Caco-2 (cell line): ENCODE data around the gene GLT8D1. TPM values are rescaled to one million over a fixed set of nuclear protein-coding genes. Genes with fewer than 3 reads are reported as not detected.

Experiments
- BruUV-seq: library from RNA; stranded (reverse); fragments of 400-500 nt; replicated peaks from 2 replicates; lab custom pipeline; 2021; lab: Mats Ljungman, UMichigan
- CTCF ChIA-PET: fragments of 300-600 bp; sonication (Branson Sonifier 250); formaldehyde crosslinking; loops from one replicate; lab custom pipeline; 2022; ENCODE audit warnings: antibody characterized with exemption; lab: Charles Lee
- POLR2A ChIA-PET: fragments of 300-600 bp; sonication (Branson Sonifier 250); formaldehyde crosslinking; loops from one replicate; lab custom pipeline; 2022; ENCODE audit warnings: antibody characterized with exemption; lab: Charles Lee
- DNase-seq, 2 experiments: peaks; one replicate each; pipeline versions ENCODE4 v3.0.0 to v3.0.0-alpha.2; 2020 to 2022
- H3K27me3 ChIP-seq: replicated peaks from 2 replicates; pipeline ENCODE4 v1.6.0; 2011; ENCODE audit warnings: low read length; ENCODE audit not compliant: control insufficient read depth, insufficient read depth
- H3K36me3 ChIP-seq: 2 replicates; pipeline ENCODE4 v1.5.1; 2011; ENCODE audit warnings: low read length; ENCODE audit not compliant: control insufficient read depth, insufficient read depth
- H3K4me1 ChIP-seq: fragments of 250-450 bp; sonication (Bioruptor Pico); 2 replicates; pipeline ENCODE4 v1.5.1; 2020; ENCODE audit warnings: mild to moderate bottlenecking
- H3K4me3 ChIP-seq: 2 replicates; pipeline ENCODE4 v1.5.1; 2011; ENCODE audit warnings: low read depth, mild to moderate bottlenecking, control low read depth, low read length
- H3K9me3 ChIP-seq: fragments of 250-450 bp; sonication (Bioruptor Pico); 2 replicates; pipeline ENCODE4 v1.5.1; 2020; ENCODE audit warnings: mild to moderate bottlenecking, moderate library complexity
- H3K27ac Mint-ChIP-seq: one replicate; pipeline ENCODE4 v1.8.0; 2022; ENCODE audit warnings: mixed read lengths; ENCODE audit not compliant: unreplicated experiment
- H3K27me3 Mint-ChIP-seq: one replicate; pipeline ENCODE4 v1.8.0; 2022; ENCODE audit warnings: mixed read lengths; ENCODE audit not compliant: insufficient read depth, unreplicated experiment
- H3K36me3 Mint-ChIP-seq: one replicate; pipeline ENCODE4 v1.8.0; 2022; ENCODE audit warnings: mild to moderate bottlenecking, mixed read lengths; ENCODE audit not compliant: insufficient read depth, unreplicated experiment
- H3K4me1 Mint-ChIP-seq: one replicate; pipeline ENCODE4 v1.8.0; 2022; ENCODE audit warnings: low read depth, mixed read lengths; ENCODE audit not compliant: unreplicated experiment
- H3K4me3 Mint-ChIP-seq: one replicate; pipeline ENCODE4 v1.8.0; 2022; ENCODE audit warnings: mild to moderate bottlenecking, moderate library complexity, mixed read lengths; ENCODE audit not compliant: unreplicated experiment
- H3K9me3 Mint-ChIP-seq: one replicate; pipeline ENCODE4 v1.8.0; 2022; ENCODE audit warnings: mixed read lengths; ENCODE audit not compliant: unreplicated experiment
- CTCF ChIP-seq, 2 experiments: fragments of 200-600 bp in 1 of 2; IDR thresholded peaks; 1 replicate in 1 of 2; 2 replicates in 1 of 2; pipeline versions ENCODE4 v1.5.1 to v1.8.0; 2011 to 2022; ENCODE audit warnings: antibody characterized with exemption in 1 of 2, control low read depth in 1 of 2, inconsistent platforms in 1 of 2, low read depth in 1 of 2, low read length in 1 of 2, mild to moderate bottlenecking in 1 of 2, moderate library complexity in 1 of 2; ENCODE audit not compliant: insufficient read depth in 1 of 2, severe bottlenecking in 1 of 2, unreplicated experiment in 1 of 2
- intact Hi-C: fragments of 100-400 bp; cut with micrococcal nuclease; formaldehyde crosslinking; loops from one replicate; pipeline ENCODE4 v1.10.0; 2022; ENCODE audit not compliant: unreplicated experiment
- total RNA-seq: library from RNA; stranded (reverse); gene quantifications from 2 replicates; pipeline ENCODE4 v1.2.3, GENCODE V29; 2022

The GLT8D1 gene
- total RNA-seq, 1 experiment from 2014 or later, result 31.4 TPM

- TF ChIP-seq CTCF (IDR thresholded peaks at IDR 0.05; ENCODE audit: insufficient read depth in 1 of 2, low read depth in 1 of 2, low read length in 1 of 2, severe bottlenecking in 1 of 2, unreplicated experiment in 1 of 2), result peak; percentile 62 to 76
- peaks cover 73% of the 10 kb centered on the region for H3K36me3 Mint-ChIP-seq
- intact Hi-C loops, result loop anchor here (1.0 kb wide), 1 partner anchor 79 kb away; no protein-coding TSS in a partner anchor
- H3K4me3 Mint-ChIP-seq, result no peak overlapping the region
- H3K4me1 ChIP-seq, result peaks cover 7% of the 10 kb centered on the region; the same call in 1 of the 2 replicates
- H3K9me3 ChIP-seq, result no peaks in the 10 kb centered on the region; the same call in 1 of the 2 replicates
- no TSS peak for BruUV-seq
- peaks cover 11% of the 10 kb centered on the region for H3K4me1 Mint-ChIP-seq
- POLR2A ChIA-PET, result no interaction called here
- H3K27me3 Mint-ChIP-seq, result no peaks in the 10 kb centered on the region
- H3K4me3 ChIP-seq, result no peak overlapping the region
- H3K36me3 ChIP-seq, result no peaks in the 10 kb centered on the region
- H3K27me3 ChIP-seq, result no peaks in the 10 kb centered on the region
- no peaks in the 10 kb centered on the region for H3K9me3 Mint-ChIP-seq
- CTCF ChIA-PET, result interaction anchor here (0.7 kb wide), 2 partner anchors 105 to 336 kb away, joined by 3 read pairs; no protein-coding TSS in a partner anchor
- no peak overlapping the region for H3K27ac Mint-ChIP-seq
- DNase-seq, result peak in 1 of 2 experiments; percentile 51
Observed at GRCh38 chr3:52742418-52743041, 36.9 kb upstream of the GLT8D1 start.

GRCh38 chr3:52739730-52740129, 34.1 kb upstream of the GLT8D1 start:
- H3K4me3 Mint-ChIP-seq, result peak overlapping the region; percentile 7
- peaks cover 72% of the 10 kb centered on the region for H3K36me3 Mint-ChIP-seq
- no peaks in the 10 kb centered on the region for H3K9me3 Mint-ChIP-seq
- intact Hi-C loops, result no loop called here
- Histone ChIP-seq H3K27me3 (no peaks in the 10 kb centered on the region), H3K4me1 (peaks cover 7% of the 10 kb centered on the region; the same call in 1 of the 2 replicates), H3K36me3 (no peaks in the 10 kb centered on the region; the same call in 1 of the 2 replicates), H3K9me3 (no peaks in the 10 kb centered on the region; the same call in 1 of the 2 replicates), H3K4me3 (no peak overlapping the region)
- peak overlapping the region; percentile 34 for H3K27ac Mint-ChIP-seq
- no TSS peak for BruUV-seq
- peak in 1 of 2 experiments; percentile 8 for DNase-seq
- no peak for TF ChIP-seq CTCF (IDR thresholded peaks at IDR 0.05; ENCODE audit: insufficient read depth in 1 of 2, low read depth in 1 of 2, low read length in 1 of 2, severe bottlenecking in 1 of 2, unreplicated experiment in 1 of 2)
- H3K4me1 Mint-ChIP-seq, result peaks cover 11% of the 10 kb centered on the region
- no peaks in the 10 kb centered on the region for H3K27me3 Mint-ChIP-seq
- POLR2A ChIA-PET, result no interaction called here
- CTCF ChIA-PET, result no interaction called here

GRCh38 chr3:52733256-52733891, 27.8 kb upstream of the GLT8D1 start:
- H3K36me3 Mint-ChIP-seq, result peaks cover 93% of the 10 kb centered on the region
- H3K27me3 Mint-ChIP-seq, result no peaks in the 10 kb centered on the region
- no peak overlapping the region for H3K4me3 Mint-ChIP-seq
- no peak overlapping the region for H3K27ac Mint-ChIP-seq
- ChIA-PET CTCF (no interaction called here), POLR2A (no interaction called here)
- no peaks in the 10 kb centered on the region for H3K27me3 ChIP-seq
- no peak for TF ChIP-seq CTCF (IDR thresholded peaks at IDR 0.05; ENCODE audit: insufficient read depth in 1 of 2, low read depth in 1 of 2, low read length in 1 of 2, severe bottlenecking in 1 of 2, unreplicated experiment in 1 of 2)
- H3K4me1 ChIP-seq, result 0 out of 2 replicates have a peak, but pooled peaks cover 3% of the 10 kb centered on the region
- peaks cover 25% of the 10 kb centered on the region for H3K9me3 ChIP-seq
- no peak for DNase-seq
- H3K4me1 Mint-ChIP-seq, result no peaks in the 10 kb centered on the region
- peaks cover 18% of the 10 kb centered on the region for H3K9me3 Mint-ChIP-seq
- intact Hi-C loops, result no loop called here
- H3K36me3 ChIP-seq, result no peaks in the 10 kb centered on the region; the same call in 1 of the 2 replicates
- no TSS peak for BruUV-seq
- no peak overlapping the region for H3K4me3 ChIP-seq
